Measurements from ENCODE around the gene PPM1H. TPM values are rescaled to one million over a fixed set of nuclear protein-coding genes. Genes with fewer than 3 reads are reported as not detected.

PPM1H gene
- total and polyA plus RNA-seq, 2 of the 8 experiments (the other 6 are each of a cell fraction or from before 2014, with no cell fraction given) = 16.4 to 36.1 TPM

DNA sequence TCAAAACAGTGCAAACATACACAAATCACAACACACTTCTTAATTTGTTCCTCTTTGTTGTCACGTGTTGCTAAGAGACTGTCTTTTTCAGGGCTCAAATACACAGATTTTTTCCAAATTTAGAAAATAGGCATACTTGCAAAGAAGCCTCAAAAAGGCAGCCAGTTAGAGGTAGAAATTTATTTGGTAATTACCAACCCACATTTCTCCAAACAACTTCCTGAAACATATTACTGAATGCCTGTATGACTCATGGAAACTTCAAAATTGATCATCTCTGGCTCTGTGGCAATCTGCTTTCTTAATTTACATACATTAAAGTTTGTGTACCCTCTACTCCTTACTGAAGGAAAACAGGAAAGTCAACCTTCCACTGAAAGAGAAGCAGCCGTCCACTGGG lies 36.4 kb downstream of the PPM1H start:
- H3K18ac ChIP-seq (ENCODE audit: extremely low read depth, low read length) = no peak overlapping the region
- no peak overlapping the region for H2BK15ac ChIP-seq (ENCODE audit: low read length)
- peaks cover 0 to 9% (median 2%) of the 10 kb centered on the region in 4 experiments; a peak in 3 of 7 replicates for H3K4me1 ChIP-seq (replicated peaks in 1 of 4; ENCODE audit: control insufficient read depth in 3 of 4, insufficient read depth in 4 of 4, low read length in 3 of 4)
- TF ChIP-seq, protein P1, sequence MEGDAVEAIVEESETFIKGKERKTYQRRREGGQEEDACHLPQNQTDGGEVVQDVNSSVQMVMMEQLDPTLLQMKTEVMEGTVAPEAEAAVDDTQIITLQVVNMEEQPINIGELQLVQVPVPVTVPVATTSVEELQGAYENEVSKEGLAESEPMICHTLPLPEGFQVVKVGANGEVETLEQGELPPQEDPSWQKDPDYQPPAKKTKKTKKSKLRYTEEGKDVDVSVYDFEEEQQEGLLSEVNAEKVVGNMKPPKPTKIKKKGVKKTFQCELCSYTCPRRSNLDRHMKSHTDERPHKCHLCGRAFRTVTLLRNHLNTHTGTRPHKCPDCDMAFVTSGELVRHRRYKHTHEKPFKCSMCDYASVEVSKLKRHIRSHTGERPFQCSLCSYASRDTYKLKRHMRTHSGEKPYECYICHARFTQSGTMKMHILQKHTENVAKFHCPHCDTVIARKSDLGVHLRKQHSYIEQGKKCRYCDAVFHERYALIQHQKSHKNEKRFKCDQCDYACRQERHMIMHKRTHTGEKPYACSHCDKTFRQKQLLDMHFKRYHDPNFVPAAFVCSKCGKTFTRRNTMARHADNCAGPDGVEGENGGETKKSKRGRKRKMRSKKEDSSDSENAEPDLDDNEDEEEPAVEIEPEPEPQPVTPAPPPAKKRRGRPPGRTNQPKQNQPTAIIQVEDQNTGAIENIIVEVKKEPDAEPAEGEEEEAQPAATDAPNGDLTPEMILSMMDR (IDR thresholded peaks at IDR 0.05; ENCODE audit: control extremely low read depth in 1 of 3, insufficient read depth in 1 of 3, low read depth in 1 of 3, low read length in 3 of 3) = no peak
- TF ChIP-seq NANOG (IDR thresholded peaks at IDR 0.05; ENCODE audit: insufficient read depth, low read depth, low read length, poor library complexity, severe bottlenecking) = no peak
- TF ChIP-seq JUN (IDR thresholded peaks at IDR 0.05; ENCODE audit: low read depth, low read length) = no peak
- no peak for TF ChIP-seq RAD21 (IDR thresholded peaks at IDR 0.05 in 1 of 2, conservative IDR thresholded peaks at IDR 0.05 in 1 of 2; ENCODE audit: low read depth in 2 of 2, low read length in 2 of 2)
- no peak for TF ChIP-seq BCL11A (IDR thresholded peaks at IDR 0.05; ENCODE audit: low read depth in 2 of 2, low read length in 2 of 2)
- TF ChIP-seq SRF (IDR thresholded peaks at IDR 0.05; ENCODE audit: low read depth, low read length) = no peak
- TF ChIP-seq CEBPB (IDR thresholded peaks at IDR 0.05; ENCODE audit: low read depth, low read length) = no peak
- no peak for TF ChIP-seq EZH2 (IDR thresholded peaks at IDR 0.05; ENCODE audit: low read depth, low read length, severe bottlenecking)
- no peak for TF ChIP-seq JUND (IDR thresholded peaks at IDR 0.05; ENCODE audit: low read length)
- H2AFZ ChIP-seq (ENCODE audit: low read length) = no peak overlapping the region
- H3K4me2 ChIP-seq (ENCODE audit: insufficient read depth in 1 of 2, low read depth in 2 of 2, low read length in 2 of 2) = no peak overlapping the region
- H2AK5ac ChIP-seq (ENCODE audit: low read depth, low read length) = no peak overlapping the region
- no peak overlapping the region for H4K8ac ChIP-seq (ENCODE audit: extremely low read depth, insufficient read depth, low read length)
- no peaks in the 10 kb centered on the region for H3K23me2 ChIP-seq (ENCODE audit: low read depth, low read length)
- no peak overlapping the region for H2BK20ac ChIP-seq (ENCODE audit: low read length)
- ChIA-PET POLR2A (ENCODE audit: partially characterized antibody) (no interaction called here), CTCF (ENCODE audit: partially characterized antibody) (interaction anchor here (1.0 kb wide), 1 partner anchor 17 kb away, joined by 4 read pairs; no protein-coding TSS in a partner anchor)
- H3K79me2 ChIP-seq (ENCODE audit: control insufficient read depth in 1 of 2, insufficient read depth in 2 of 2, low read length in 2 of 2) = peaks cover 4 to 42% of the 10 kb centered on the region in 2 experiments
- H2BK5ac ChIP-seq (ENCODE audit: low read depth, low read length) = no peak overlapping the region
- H2BK12ac ChIP-seq (ENCODE audit: low read depth, low read length) = no peak overlapping the region
- H4K20me1 ChIP-seq (replicated peaks in 1 of 2; ENCODE audit: control insufficient read depth in 1 of 2, insufficient read depth in 2 of 2, low read length in 2 of 2) = peaks cover 1 to 2% of the 10 kb centered on the region in 2 experiments
- H3K79me1 ChIP-seq (ENCODE audit: low read depth, low read length) = peaks cover 2% of the 10 kb centered on the region
- DNase-seq (ENCODE audit: low read depth in 1 of 2, low spot score in 2 of 2) (no peak), FAIRE-seq (no peak)
- H4K91ac ChIP-seq (replicated peaks; ENCODE audit: insufficient read length, low read length) = no peak overlapping the region
- no peak overlapping the region for H2BK120ac ChIP-seq (replicated peaks; ENCODE audit: low read depth, low read length)
- H3K4me3 ChIP-seq (ENCODE audit: extremely low read depth in 1 of 4, insufficient read depth in 2 of 4, low read depth in 3 of 4, low read length in 4 of 4) = no peak overlapping the region
- H3K36me3 ChIP-seq (ENCODE audit: control insufficient read depth in 2 of 4, insufficient read depth in 4 of 4, low read length in 3 of 4) = no peaks in the 10 kb centered on the region
- WGBS, 2 experiments (ENCODE audit: extremely low coverage in 1 of 2, insufficient coverage in 1 of 2, insufficient read length in 1 of 2, insufficient replicate concordance in 2 of 2, low coverage in 1 of 2, low lambda C conversion rate in 2 of 2, missing lambda C conversion rate in 1 of 2) = 88% methylated on average over 2 of the region's 2 CpGs; no CpG with 5 or more reads in 1 of the 2 experiments
- no peak overlapping the region for H3K27ac ChIP-seq (ENCODE audit: low read depth, low read length)
- no peak overlapping the region for H3K56ac ChIP-seq (replicated peaks; ENCODE audit: insufficient read length, low read depth, low read length)
- H3K27me3 ChIP-seq (replicated peaks in 1 of 4; ENCODE audit: control insufficient read depth in 3 of 4, extremely low read depth in 1 of 4, insufficient read depth in 3 of 4, low read length in 3 of 4) = no peaks in the 10 kb centered on the region
- no peak overlapping the region for H3K14ac ChIP-seq (ENCODE audit: insufficient read length)
- no peaks in the 10 kb centered on the region for H3K9me3 ChIP-seq (ENCODE audit: insufficient read depth in 2 of 2, low read depth in 1 of 2, low read length in 1 of 2)
- H4K5ac ChIP-seq (ENCODE audit: insufficient read length, low read depth, low read length) = no peak overlapping the region
- no peak overlapping the region for H3K4ac ChIP-seq (replicated peaks; ENCODE audit: insufficient read length, low read depth, low read length)
- H3K23ac ChIP-seq (ENCODE audit: insufficient read length) = no peak overlapping the region
- H3K9ac ChIP-seq (replicated peaks in 1 of 4; ENCODE audit: extremely low read depth in 1 of 4, low read depth in 3 of 4, low read length in 3 of 4) = no peak overlapping the region
